HEK293T (cell line): Measurements from ENCODE around the gene CMC1.
"Not testable (repeated sequence)": the region's sequence is repeated elsewhere in the genome, so short reads cannot be mapped to it uniquely, and the experiment has no call there.

Experiments used
- CTCF ChIA-PET: fragments of 350-600 bp; formaldehyde crosslinking; extraction: SDS; loops from one replicate; lab custom pipeline; 2021; ENCODE audit warnings: antibody characterized with exemption, inconsistent platforms; lab: Yijun Ruan, JAX
- POLR2A ChIA-PET: fragments of 350-600 bp; formaldehyde crosslinking; extraction: SDS; loops from one replicate; lab custom pipeline; 2020; ENCODE audit warnings: antibody characterized with exemption, inconsistent platforms; lab: Yijun Ruan, JAX
- DNase-seq: peaks from one replicate; pipeline ENCODE4 v3.0.0; 2012; ENCODE audit warnings: mixed read lengths; ENCODE audit errors: extremely low spot score
- ARNT ChIP-seq: fragments of 450-650 bp; IDR thresholded peaks from 2 replicates; pipeline ENCODE4 v1.6.1; 2017; ENCODE audit warnings: mild to moderate bottlenecking
- BHLHE40 ChIP-seq: fragments of 450-650 bp; IDR thresholded peaks from 2 replicates; pipeline ENCODE4 v1.6.1; 2016; ENCODE audit warnings: mild to moderate bottlenecking, moderate library complexity, borderline replicate concordance
- CTBP1 ChIP-seq: fragments of 450-650 bp; IDR thresholded peaks from 2 replicates; pipeline ENCODE4 v1.6.1; 2016; ENCODE audit warnings: borderline replicate concordance
- ELF4 ChIP-seq: fragments of 450-650 bp; IDR thresholded peaks from 2 replicates; pipeline ENCODE4 v1.6.1; 2017; ENCODE audit warnings: antibody characterized with exemption
- FOXA1 ChIP-seq: fragments of 450-650 bp; IDR thresholded peaks from 2 replicates; pipeline ENCODE4 v1.6.1; 2016; ENCODE audit warnings: mild to moderate bottlenecking
- FOXK2 ChIP-seq: fragments of 450-650 bp; IDR thresholded peaks from 2 replicates; pipeline ENCODE4 v1.6.1; 2016; ENCODE audit warnings: mild to moderate bottlenecking
- FOXM1 ChIP-seq: fragments of 450-650 bp; IDR thresholded peaks from 2 replicates; pipeline ENCODE4 v1.6.1; 2017; ENCODE audit warnings: mild to moderate bottlenecking, borderline replicate concordance
- HDGF ChIP-seq: fragments of 450-650 bp; IDR thresholded peaks from 2 replicates; pipeline ENCODE4 v1.6.1; 2017; ENCODE audit warnings: antibody characterized with exemption, borderline replicate concordance
- L3MBTL2 ChIP-seq: fragments of 450-650 bp; conservative IDR thresholded peaks from 2 replicates; pipeline ENCODE4 v1.6.1; 2016; ENCODE audit warnings: mild to moderate bottlenecking
- LEF1 ChIP-seq: fragments of 450-650 bp; IDR thresholded peaks from 2 replicates; pipeline ENCODE4 v1.6.1; 2017; ENCODE audit warnings: mild to moderate bottlenecking, borderline replicate concordance
- NFRKB ChIP-seq: fragments of 450-650 bp; IDR thresholded peaks from 2 replicates; pipeline ENCODE4 v1.6.1; 2016; ENCODE audit warnings: mild to moderate bottlenecking, moderate library complexity
- PKNOX1 ChIP-seq: fragments of 450-650 bp; IDR thresholded peaks from 2 replicates; pipeline ENCODE4 v1.6.1; 2016
- SP1 ChIP-seq: fragments of 450-650 bp; IDR thresholded peaks from 2 replicates; pipeline ENCODE4 v1.6.1; 2017
- SUZ12 ChIP-seq: fragments of 450-650 bp; IDR thresholded peaks from 2 replicates; pipeline ENCODE4 v1.6.1; 2016; ENCODE audit warnings: mild to moderate bottlenecking
- TARDBP ChIP-seq: fragments of 450-650 bp; IDR thresholded peaks from 2 replicates; pipeline ENCODE4 v1.6.1; 2016
- ZNF384 ChIP-seq: fragments of 450-650 bp; IDR thresholded peaks from 2 replicates; pipeline ENCODE4 v1.6.1; 2016

The CMC1 gene

GRCh38 chr3:28253040-28253715, 11.8 kb downstream of the CMC1 start:
- no peak for DNase-seq
- ChIA-PET POLR2A (interaction anchor here (1.8 kb wide), 1 partner anchor 12 kb away, joined by 6 read pairs; the partner anchor contains the start of gene CMC1), CTCF (interaction anchor here (0.8 kb wide), 1 partner anchor 531 kb away, joined by 3 read pairs; the partner anchor contains the start of gene EOMES)
- TF ChIP-seq FOXK2 (no peak), ZNF384 (no peak), ELF4 (no peak), HDGF (no peak), NFRKB (no peak), LEF1 (no peak), TARDBP (no peak), CTBP1 (no peak), SUZ12 (no peak), BHLHE40 (no peak), FOXA1 (no peak), SP1 (no peak), L3MBTL2 (no peak), FOXM1 (no peak)

GRCh38 chr3:28262001-28262400, 20.6 kb downstream of the CMC1 start:
- no peak for DNase-seq
- TF ChIP-seq L3MBTL2 (no peak), FOXA1 (no peak), FOXM1 (no peak), SP1 (no peak), TARDBP (no peak), NFRKB (no peak), PKNOX1 (no peak), LEF1 (no peak), CTBP1 (no peak), ELF4 (no peak), HDGF (no peak), SUZ12 (no peak), FOXK2 (no peak), BHLHE40 (no peak)
- ChIA-PET CTCF (no interaction called here), POLR2A (no interaction called here)

- DNase-seq, result no peak
- TF ChIP-seq TARDBP (no peak), BHLHE40 (no peak), LEF1 (no peak), CTBP1 (no peak), FOXM1 (no peak), ELF4 (no peak), ZNF384 (no peak), FOXA1 (no peak), PKNOX1 (no peak), SUZ12 (no peak), L3MBTL2 (no peak), HDGF (no peak), FOXK2 (no peak), SP1 (no peak), ARNT (no peak)
- POLR2A ChIA-PET, result no interaction called here
- CTCF ChIA-PET, result interaction anchor here (0.7 kb wide), 1 partner anchor 21 kb away, joined by 4 read pairs; no protein-coding TSS in a partner anchor
Observed at GRCh38 chr3:28265641-28266040, 24.2 kb downstream of the CMC1 start.

GRCh38 chr3:28267984-28268849, 26.8 kb downstream of the CMC1 start:
- TF ChIP-seq SP1, result no peak
- no peak for TF ChIP-seq CTBP1
- TF ChIP-seq PKNOX1, result no peak
- no peak for TF ChIP-seq FOXK2
- no peak for TF ChIP-seq FOXM1
- no peak for TF ChIP-seq LEF1
- TF ChIP-seq NFRKB, result no peak
- no peak for TF ChIP-seq TARDBP
- TF ChIP-seq ARNT, result no peak
- TF ChIP-seq BHLHE40, result no peak
- no peak for TF ChIP-seq SUZ12
- no peak for TF ChIP-seq FOXA1
- TF ChIP-seq HDGF, result no peak
- no peak for TF ChIP-seq L3MBTL2
- no peak for TF ChIP-seq ZNF384
- TF ChIP-seq ELF4, result no peak
- CTCF ChIA-PET, result no interaction called here
- POLR2A ChIA-PET, result no interaction called here
- DNase-seq, result no peak

GRCh38 chr3:28268989-28269388, 27.6 kb downstream of the CMC1 start:
- POLR2A ChIA-PET, result no interaction called here
- TF ChIP-seq CTBP1, result no peak
- CTCF ChIA-PET, result no interaction called here
- DNase-seq, result no peak

GRCh38 chr3:28269884-28270283, 28.5 kb downstream of the CMC1 start:
- POLR2A ChIA-PET, CTCF ChIA-PET, DNase-seq: not testable (repeated sequence)
